GM12878 (cell line): ENCODE data around the gene RPL21. TPM values are rescaled to one million over a fixed set of nuclear protein-coding genes. Genes with fewer than 3 reads are reported as not detected.

Experiments used
- CEBPB ChIP-seq, 2 experiments: fragments of 150-350 bp in 1 of 2; IDR thresholded peaks; 2 replicates each; pipeline ENCODE4 v1.6.1; 2012 to 2014; ENCODE audit warnings: low read depth in 2 of 2, low read length in 2 of 2, borderline replicate concordance in 1 of 2, inconsistent platforms in 1 of 2
- CREB1 ChIP-seq: IDR thresholded peaks from 2 replicates; pipeline ENCODE4 v1.6.1; 2012; ENCODE audit warnings: low read depth, mild to moderate bottlenecking, inconsistent platforms
- CREM ChIP-seq: IDR thresholded peaks from 2 replicates; pipeline ENCODE4 v1.6.1; 2014; ENCODE audit warnings: antibody characterized with exemption, low read depth
- GABPA ChIP-seq: IDR thresholded peaks from 2 replicates; pipeline ENCODE4 v1.6.1; 2014; ENCODE audit warnings: antibody characterized with exemption, low read depth, mild to moderate bottlenecking, inconsistent platforms
- GATAD2B ChIP-seq: fragments of 450-650 bp; conservative IDR thresholded peaks from 2 replicates; pipeline ENCODE4 v1.6.1; 2017; ENCODE audit warnings: low read depth, mild to moderate bottlenecking, moderate library complexity
- KAT2A ChIP-seq: conservative IDR thresholded peaks from 2 replicates; pipeline ENCODE4 v1.6.1; 2011; ENCODE audit warnings: low read depth, low read length; ENCODE audit not compliant: control insufficient read depth
- NBN ChIP-seq: fragments of 450-650 bp; IDR thresholded peaks from 2 replicates; pipeline ENCODE4 v1.6.1; 2016
- NFIC ChIP-seq: IDR thresholded peaks from 2 replicates; pipeline ENCODE4 v1.6.1; 2012; ENCODE audit warnings: low read depth, mild to moderate bottlenecking, inconsistent platforms, low read length, moderate library complexity
- POU2F2 ChIP-seq: IDR thresholded peaks from 3 replicates; pipeline ENCODE4 v1.6.1; 2011; ENCODE audit warnings: low read depth, mild to moderate bottlenecking, low read length, borderline replicate concordance
- RCOR1 ChIP-seq: conservative IDR thresholded peaks from 2 replicates; pipeline ENCODE4 v1.6.1; 2012; ENCODE audit warnings: low read depth, low read length, improper control_type of control experiment
- SMAD1 ChIP-seq: fragments of 450-650 bp; IDR thresholded peaks from 2 replicates; pipeline ENCODE4 v1.6.1; 2018; ENCODE audit warnings: mild to moderate bottlenecking, low read depth; ENCODE audit not compliant: partially characterized antibody
- SMARCA5 ChIP-seq: fragments of 450-650 bp; IDR thresholded peaks from 2 replicates; pipeline ENCODE4 v1.6.1; 2017; ENCODE audit warnings: mild to moderate bottlenecking
- SUZ12 ChIP-seq: fragments of 200-600 bp; sonication (generic); IDR thresholded peaks from one replicate; pipeline ENCODE4 v1.6.1; 2018; ENCODE audit warnings: antibody characterized with exemption, mild to moderate bottlenecking; ENCODE audit not compliant: unreplicated experiment
- ZNF207 ChIP-seq: fragments of 450-650 bp; IDR thresholded peaks from 2 replicates; pipeline ENCODE4 v1.6.1; 2014; ENCODE audit warnings: antibody characterized with exemption, mild to moderate bottlenecking, borderline replicate concordance
- ZNF217 ChIP-seq: fragments of 450-650 bp; IDR thresholded peaks from 2 replicates; pipeline ENCODE4 v1.6.1; 2017; ENCODE audit warnings: antibody characterized with exemption, mild to moderate bottlenecking
- ZNF24 ChIP-seq: fragments of 450-650 bp; IDR thresholded peaks from 2 replicates; pipeline ENCODE4 v1.6.1; 2017; ENCODE audit warnings: antibody characterized with exemption, mild to moderate bottlenecking
- polyA plus RNA-seq, 11 experiments: library from polyadenylated mRNA; depleted of rRNA in 4 of 11; unstranded in 6 of 11; stranded (reverse) in 5 of 11; fragments of >200 nt; fragmentation: Nextera tagmentation in 4 of 11; fragmentation: Illumina TruSeq in 1 of 11; extraction: Ambion mirVana in 4 of 11; extraction: Trizol in 1 of 11; gene quantifications; 1 replicate in 1 of 11; 2 replicates in 10 of 11; pipeline versions ENCODE4 v1.2.1 to v1.2.3, GENCODE V29; 2011 to 2016; ENCODE audit warnings: inconsistent platforms in 2 of 11, missing spikeins in 2 of 11, low read depth in 1 of 11
- total RNA-seq, 4 experiments: library from RNA; depleted of rRNA in 3 of 4; stranded (reverse); fragments of >200 nt in 3 of 4; fragmentation: Illumina TruSeq in 1 of 4; extraction: Trizol in 1 of 4; gene quantifications; 2 replicates each; pipeline versions ENCODE4 v1.2.1 to v1.2.3, GENCODE V29; 2013 to 2021
- TF ChIP-seq, protein P1 (sequence below): fragments of 450-650 bp; IDR thresholded peaks from 2 replicates; pipeline ENCODE4 v1.6.1; 2018; ENCODE audit warnings: borderline replicate concordance, mild to moderate bottlenecking; ENCODE audit not compliant: partially characterized antibody
- TF ChIP-seq, protein P2 (sequence below): fragments of 450-650 bp; IDR thresholded peaks from 2 replicates; pipeline ENCODE4 v1.6.1; 2017; ENCODE audit warnings: mild to moderate bottlenecking, low read depth, inconsistent platforms; ENCODE audit not compliant: poor library complexity, severe bottlenecking
- TF ChIP-seq, protein P3 (sequence below): IDR thresholded peaks from 2 replicates; pipeline ENCODE4 v1.6.1; 2011; ENCODE audit warnings: low read depth, mild to moderate bottlenecking, low read length, moderate library complexity, borderline replicate concordance; ENCODE audit errors: extremely low read depth
- TF ChIP-seq, protein P4 (sequence below): IDR thresholded peaks from 2 replicates; pipeline ENCODE4 v1.6.1; 2012; ENCODE audit warnings: low read depth, low read length, improper control_type of control experiment
- TF ChIP-seq, protein P5 (sequence below): fragments of 150-350 bp; IDR thresholded peaks from 2 replicates; pipeline ENCODE4 v1.6.1; 2014; ENCODE audit warnings: mild to moderate bottlenecking, low read depth, low read length

Gene RPL21
- total and polyA plus RNA-seq, 10 of the 15 experiments (the other 5 are each of a cell fraction or from before 2014, with no cell fraction given), result 817 to 9,760 (median 1,698) TPM

DNA sequence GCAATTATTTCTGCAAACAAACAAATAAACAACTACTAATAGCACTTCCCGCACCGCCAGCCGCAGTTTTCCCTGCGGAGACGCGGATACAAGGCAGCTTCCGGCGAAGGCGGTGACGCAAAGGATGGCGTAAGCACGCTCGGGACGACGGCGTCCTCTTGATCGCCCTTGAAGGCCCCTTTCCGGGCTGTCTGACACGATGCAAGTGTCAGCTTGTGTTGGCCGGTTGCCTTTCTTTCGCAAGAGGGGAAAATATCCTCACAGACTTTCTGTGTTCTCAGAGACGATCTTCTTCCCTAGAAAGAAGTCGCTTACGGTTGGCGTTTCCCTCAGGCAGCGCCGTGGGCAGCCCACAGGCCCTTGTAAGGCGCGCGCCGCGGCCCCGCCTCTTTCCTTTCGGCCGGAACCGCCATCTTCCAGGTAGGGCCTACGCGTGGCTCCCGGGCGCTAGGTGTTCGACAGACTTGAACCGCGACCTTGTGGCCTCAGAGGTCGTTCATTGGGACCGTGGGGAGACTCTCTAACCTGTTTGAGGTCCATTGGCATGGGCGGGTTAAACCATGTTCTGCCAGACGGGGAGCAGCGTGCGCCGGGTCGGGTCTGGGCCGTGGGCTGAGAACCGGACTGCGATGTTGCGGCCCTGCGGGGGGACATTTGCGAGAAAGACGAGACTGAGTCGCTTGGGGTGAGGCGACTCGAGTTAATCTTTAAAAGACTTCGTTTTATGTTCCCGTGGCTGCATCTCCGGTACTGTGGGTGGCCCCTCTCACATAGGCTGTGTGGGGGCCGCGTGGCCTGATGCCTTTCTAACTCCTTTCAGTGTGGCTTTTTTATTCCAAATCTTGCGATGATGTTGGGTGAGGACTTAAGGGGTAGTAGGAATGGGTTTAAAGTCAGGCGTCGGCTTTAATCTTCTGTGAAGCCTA lies at the start of gene RPL21 (continued):
- TF ChIP-seq, protein P1, sequence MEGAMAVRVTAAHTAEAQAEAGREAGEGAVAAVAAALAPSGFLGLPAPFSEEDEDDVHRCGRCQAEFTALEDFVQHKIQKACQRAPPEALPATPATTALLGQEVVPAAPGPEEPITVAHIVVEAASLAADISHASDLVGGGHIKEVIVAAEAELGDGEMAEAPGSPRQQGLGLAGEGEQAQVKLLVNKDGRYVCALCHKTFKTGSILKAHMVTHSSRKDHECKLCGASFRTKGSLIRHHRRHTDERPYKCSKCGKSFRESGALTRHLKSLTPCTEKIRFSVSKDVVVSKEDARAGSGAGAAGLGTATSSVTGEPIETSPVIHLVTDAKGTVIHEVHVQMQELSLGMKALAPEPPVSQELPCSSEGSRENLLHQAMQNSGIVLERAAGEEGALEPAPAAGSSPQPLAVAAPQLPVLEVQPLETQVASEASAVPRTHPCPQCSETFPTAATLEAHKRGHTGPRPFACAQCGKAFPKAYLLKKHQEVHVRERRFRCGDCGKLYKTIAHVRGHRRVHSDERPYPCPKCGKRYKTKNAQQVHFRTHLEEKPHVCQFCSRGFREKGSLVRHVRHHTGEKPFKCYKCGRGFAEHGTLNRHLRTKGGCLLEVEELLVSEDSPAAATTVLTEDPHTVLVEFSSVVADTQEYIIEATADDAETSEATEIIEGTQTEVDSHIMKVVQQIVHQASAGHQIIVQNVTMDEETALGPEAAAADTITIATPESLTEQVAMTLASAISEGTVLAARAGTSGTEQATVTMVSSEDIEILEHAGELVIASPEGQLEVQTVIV, result no peak
- TF ChIP-seq CREM (peak; percentile 91), NFIC (peak; percentile 16; the same call in 1 of the 2 replicates), NBN (peak; percentile 90; the same call in 1 of the 2 replicates), RCOR1 (no peak), GABPA (peak; percentile 72), ZNF217 (no peak), CEBPB (IDR thresholded peaks at IDR 0.05; ENCODE audit: borderline replicate concordance in 1 of 2, low read depth in 2 of 2, low read length in 2 of 2) (no peak), KAT2A (no peak), CREB1 (peak; percentile 97), GATAD2B (0 out of 2 replicates have a peak, but pooled peaks have one; percentile 50), SMAD1 (no peak), ZNF24 (peak; percentile 24; the same call in 1 of the 2 replicates), ZNF207 (peak; percentile 96), SMARCA5 (0 out of 2 replicates have a peak, but pooled peaks have one; percentile 25), SUZ12 (no peak), POU2F2 (peak; percentile 77; the same call in 2 of the 3 replicates)
- TF ChIP-seq, protein P2, sequence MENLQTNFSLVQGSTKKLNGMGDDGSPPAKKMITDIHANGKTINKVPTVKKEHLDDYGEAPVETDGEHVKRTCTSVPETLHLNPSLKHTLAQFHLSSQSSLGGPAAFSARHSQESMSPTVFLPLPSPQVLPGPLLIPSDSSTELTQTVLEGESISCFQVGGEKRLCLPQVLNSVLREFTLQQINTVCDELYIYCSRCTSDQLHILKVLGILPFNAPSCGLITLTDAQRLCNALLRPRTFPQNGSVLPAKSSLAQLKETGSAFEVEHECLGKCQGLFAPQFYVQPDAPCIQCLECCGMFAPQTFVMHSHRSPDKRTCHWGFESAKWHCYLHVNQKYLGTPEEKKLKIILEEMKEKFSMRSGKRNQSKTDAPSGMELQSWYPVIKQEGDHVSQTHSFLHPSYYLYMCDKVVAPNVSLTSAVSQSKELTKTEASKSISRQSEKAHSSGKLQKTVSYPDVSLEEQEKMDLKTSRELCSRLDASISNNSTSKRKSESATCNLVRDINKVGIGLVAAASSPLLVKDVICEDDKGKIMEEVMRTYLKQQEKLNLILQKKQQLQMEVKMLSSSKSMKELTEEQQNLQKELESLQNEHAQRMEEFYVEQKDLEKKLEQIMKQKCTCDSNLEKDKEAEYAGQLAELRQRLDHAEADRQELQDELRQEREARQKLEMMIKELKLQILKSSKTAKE, result peak; percentile 74
- TF ChIP-seq, protein P3, sequence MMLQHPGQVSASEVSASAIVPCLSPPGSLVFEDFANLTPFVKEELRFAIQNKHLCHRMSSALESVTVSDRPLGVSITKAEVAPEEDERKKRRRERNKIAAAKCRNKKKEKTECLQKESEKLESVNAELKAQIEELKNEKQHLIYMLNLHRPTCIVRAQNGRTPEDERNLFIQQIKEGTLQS, result no peak
- TF ChIP-seq, protein P4, sequence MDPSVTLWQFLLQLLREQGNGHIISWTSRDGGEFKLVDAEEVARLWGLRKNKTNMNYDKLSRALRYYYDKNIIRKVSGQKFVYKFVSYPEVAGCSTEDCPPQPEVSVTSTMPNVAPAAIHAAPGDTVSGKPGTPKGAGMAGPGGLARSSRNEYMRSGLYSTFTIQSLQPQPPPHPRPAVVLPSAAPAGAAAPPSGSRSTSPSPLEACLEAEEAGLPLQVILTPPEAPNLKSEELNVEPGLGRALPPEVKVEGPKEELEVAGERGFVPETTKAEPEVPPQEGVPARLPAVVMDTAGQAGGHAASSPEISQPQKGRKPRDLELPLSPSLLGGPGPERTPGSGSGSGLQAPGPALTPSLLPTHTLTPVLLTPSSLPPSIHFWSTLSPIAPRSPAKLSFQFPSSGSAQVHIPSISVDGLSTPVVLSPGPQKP, result peak; percentile 66
- TF ChIP-seq, protein P5, sequence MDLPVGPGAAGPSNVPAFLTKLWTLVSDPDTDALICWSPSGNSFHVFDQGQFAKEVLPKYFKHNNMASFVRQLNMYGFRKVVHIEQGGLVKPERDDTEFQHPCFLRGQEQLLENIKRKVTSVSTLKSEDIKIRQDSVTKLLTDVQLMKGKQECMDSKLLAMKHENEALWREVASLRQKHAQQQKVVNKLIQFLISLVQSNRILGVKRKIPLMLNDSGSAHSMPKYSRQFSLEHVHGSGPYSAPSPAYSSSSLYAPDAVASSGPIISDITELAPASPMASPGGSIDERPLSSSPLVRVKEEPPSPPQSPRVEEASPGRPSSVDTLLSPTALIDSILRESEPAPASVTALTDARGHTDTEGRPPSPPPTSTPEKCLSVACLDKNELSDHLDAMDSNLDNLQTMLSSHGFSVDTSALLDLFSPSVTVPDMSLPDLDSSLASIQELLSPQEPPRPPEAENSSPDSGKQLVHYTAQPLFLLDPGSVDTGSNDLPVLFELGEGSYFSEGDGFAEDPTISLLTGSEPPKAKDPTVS, result no peak
